GM18861 (cell line): ENCODE data around the gene TRA2B.
A peak's percentile ranks its signal among the peaks of the same experiment; 100 is the strongest.

Experiments
- ATAC-seq: cut with Tn5 transposase; IDR thresholded peaks from one replicate; pipeline ENCODE4 v1.9.1; 2021; ENCODE audit not compliant: unreplicated experiment

Gene TRA2B

GRCh38 chr3:185937689-185938374 lies at the start of gene TRA2B:
Gene TRA2B (minus strand): TSS chr3:185938014. CDS start chr3:185937860, 154 bp downstream.
- ATAC-seq, result peak; percentile 89

GRCh38 chr3:185986198-185986777 lies 48.5 kb upstream of the TRA2B start:
- ATAC-seq, result no peak

- ATAC-seq, result no peak
Measured at GRCh38 chr3:185984203-185984602, 46.4 kb upstream of the TRA2B start.

- ATAC-seq, result no peak
Measured at GRCh38 chr3:185983495-185984141, 45.8 kb upstream of the TRA2B start.

- ATAC-seq, result no peak
Measured at GRCh38 chr3:185982632-185983031, 44.8 kb upstream of the TRA2B start.

GRCh38 chr3:185981621-185982020 lies 43.8 kb upstream of the TRA2B start:
- no peak for ATAC-seq

GRCh38 chr3:185979721-185980121 lies 41.9 kb upstream of the TRA2B start:
- no peak for ATAC-seq

GRCh38 chr3:185978516-185978915 lies 40.7 kb upstream of the TRA2B start:
- no peak for ATAC-seq

GRCh38 chr3:185977679-185978040 lies 39.8 kb upstream of the TRA2B start:
- peak; percentile 10 for ATAC-seq

GRCh38 chr3:185976977-185977678 lies 39.3 kb upstream of the TRA2B start:
- ATAC-seq, result peak; percentile 86

- no peak for ATAC-seq
Measured at GRCh38 chr3:185976100-185976499, 38.3 kb upstream of the TRA2B start.

- ATAC-seq, result no peak
Measured at GRCh38 chr3:185971579-185971978, 33.8 kb upstream of the TRA2B start.

GRCh38 chr3:185968168-185968567 lies 30.4 kb upstream of the TRA2B start:
- no peak for ATAC-seq

GRCh38 chr3:185966655-185967054 lies 28.8 kb upstream of the TRA2B start:
- no peak for ATAC-seq

GRCh38 chr3:185965496-185965895 lies 27.7 kb upstream of the TRA2B start:
- ATAC-seq, result no peak

- no peak for ATAC-seq
Measured at GRCh38 chr3:185961675-185962232, 23.9 kb upstream of the TRA2B start.

- ATAC-seq, result no peak
Measured at GRCh38 chr3:185960522-185961288, 22.9 kb upstream of the TRA2B start.

- ATAC-seq, result no peak
Measured at GRCh38 chr3:185959609-185960521, 22.1 kb upstream of the TRA2B start.

- no peak for ATAC-seq
Measured at GRCh38 chr3:185958626-185959025, 20.8 kb upstream of the TRA2B start.

GRCh38 chr3:185956244-185956643 lies 18.4 kb upstream of the TRA2B start:
- ATAC-seq, result no peak
